Stimulated activated naive CD8-positive, alpha-beta T cell treated with anti-CD3 and anti-CD28 coated beads, Interleukin-15, Interleukin-2, amounts not matched to agents 100 U/mL and 50 U/mL, for 24 hours (primary cell): ENCODE results near the gene UTP14C.
A peak's percentile ranks its signal among the peaks of the same experiment; 100 is the strongest.
"Not testable (repeated sequence)": the region's sequence is repeated elsewhere in the genome, so short reads cannot be mapped to it uniquely, and the experiment has no call there.

ENCODE experiments used
- ATAC-seq: fragments of 150-1000 bp; cut with Tn5 transposase; one replicate; pipeline ENCODE4 v1.10.0; 2021
- DNase-seq: peaks from one replicate; pipeline ENCODE4 v3.0.0; 2021

The UTP14C gene

GRCh38 chr13:52024481-52024880, at the start of gene UTP14C:
TSS of gene UTP14C (plus strand) at chr13:52024691. CDS start at chr13:52028805, 4,114 bp downstream.
- ATAC-seq (no peak), DNase-seq (no peak)

- ATAC-seq: peak; percentile 51
- no peak for DNase-seq
Measured at GRCh38 chr13:51976423-51976822, 48.1 kb upstream of the UTP14C start.

GRCh38 chr13:51976890-51977289, 47.6 kb upstream of the UTP14C start:
- DNase-seq: no peak
- ATAC-seq: no peak

GRCh38 chr13:51977625-51978024, 46.9 kb upstream of the UTP14C start:
- DNase-seq (no peak), ATAC-seq (no peak)

GRCh38 chr13:51978796-51979556, 45.5 kb upstream of the UTP14C start:
- no peak for ATAC-seq
- DNase-seq: no peak

- ATAC-seq (no peak), DNase-seq (no peak)
Measured at GRCh38 chr13:51980908-51981307, 43.6 kb upstream of the UTP14C start.

GRCh38 chr13:51981355-51981754, 43.1 kb upstream of the UTP14C start:
- DNase-seq (no peak), ATAC-seq (no peak)

- ATAC-seq, DNase-seq: not testable (repeated sequence)
Measured at GRCh38 chr13:51983292-51983691, 41.2 kb upstream of the UTP14C start.

- DNase-seq, ATAC-seq: not testable (repeated sequence)
Measured at GRCh38 chr13:51984904-51985303, 39.6 kb upstream of the UTP14C start.

- ATAC-seq (no peak), DNase-seq (no peak)
Measured at GRCh38 chr13:51988988-51989618, 35.4 kb upstream of the UTP14C start.

GRCh38 chr13:51993713-51994112, 30.8 kb upstream of the UTP14C start:
- ATAC-seq: no peak
- DNase-seq: no peak

- no peak for DNase-seq
- no peak for ATAC-seq
Measured at GRCh38 chr13:51995677-51996551, 28.6 kb upstream of the UTP14C start.

- no peak for ATAC-seq
Measured at GRCh38 chr13:51996641-51997040, 27.9 kb upstream of the UTP14C start.

GRCh38 chr13:51997186-51997585, 27.3 kb upstream of the UTP14C start:
- DNase-seq (no peak), ATAC-seq (no peak)

More at GRCh38 chr13:51996641-51997040, 27.9 kb upstream of the UTP14C start:
- no peak for DNase-seq

- ATAC-seq (no peak), DNase-seq (no peak)
Measured at GRCh38 chr13:51997641-51998330, 26.7 kb upstream of the UTP14C start.

- ATAC-seq (no peak), DNase-seq (no peak)
Measured at GRCh38 chr13:51998723-51999509, 25.6 kb upstream of the UTP14C start.

- ATAC-seq (no peak), DNase-seq (no peak)
Measured at GRCh38 chr13:51999510-51999911, 25.0 kb upstream of the UTP14C start.

GRCh38 chr13:51999921-52000320, 24.6 kb upstream of the UTP14C start:
- DNase-seq (no peak), ATAC-seq (no peak)

GRCh38 chr13:52001120-52001731, 23.3 kb upstream of the UTP14C start:
- no peak for DNase-seq
- ATAC-seq: peak; percentile 40

- ATAC-seq (no peak), DNase-seq (no peak)
Measured at GRCh38 chr13:52002361-52002760, 22.1 kb upstream of the UTP14C start.

- no peak for ATAC-seq
- no peak for DNase-seq
Measured at GRCh38 chr13:52003541-52003940, 20.9 kb upstream of the UTP14C start.
